GM18868 (cell line): ENCODE results near the gene EBF4.

Source experiments
- ATAC-seq: cut with Tn5 transposase; IDR thresholded peaks from one replicate; pipeline ENCODE4 v1.9.1; 2021; ENCODE audit warnings: mild to moderate bottlenecking, moderate library complexity; ENCODE audit not compliant: unreplicated experiment

Gene EBF4

GRCh38 chr20:2692036-2692885 lies at the start of gene EBF4:
Gene EBF4 (plus strand): TSS chr20:2692780. CDS start chr20:2693646, 866 bp downstream.
- ATAC-seq, result no peak

GRCh38 chr20:2643708-2644107 lies 48.9 kb upstream of the EBF4 start:
- ATAC-seq, result no peak

DNA sequence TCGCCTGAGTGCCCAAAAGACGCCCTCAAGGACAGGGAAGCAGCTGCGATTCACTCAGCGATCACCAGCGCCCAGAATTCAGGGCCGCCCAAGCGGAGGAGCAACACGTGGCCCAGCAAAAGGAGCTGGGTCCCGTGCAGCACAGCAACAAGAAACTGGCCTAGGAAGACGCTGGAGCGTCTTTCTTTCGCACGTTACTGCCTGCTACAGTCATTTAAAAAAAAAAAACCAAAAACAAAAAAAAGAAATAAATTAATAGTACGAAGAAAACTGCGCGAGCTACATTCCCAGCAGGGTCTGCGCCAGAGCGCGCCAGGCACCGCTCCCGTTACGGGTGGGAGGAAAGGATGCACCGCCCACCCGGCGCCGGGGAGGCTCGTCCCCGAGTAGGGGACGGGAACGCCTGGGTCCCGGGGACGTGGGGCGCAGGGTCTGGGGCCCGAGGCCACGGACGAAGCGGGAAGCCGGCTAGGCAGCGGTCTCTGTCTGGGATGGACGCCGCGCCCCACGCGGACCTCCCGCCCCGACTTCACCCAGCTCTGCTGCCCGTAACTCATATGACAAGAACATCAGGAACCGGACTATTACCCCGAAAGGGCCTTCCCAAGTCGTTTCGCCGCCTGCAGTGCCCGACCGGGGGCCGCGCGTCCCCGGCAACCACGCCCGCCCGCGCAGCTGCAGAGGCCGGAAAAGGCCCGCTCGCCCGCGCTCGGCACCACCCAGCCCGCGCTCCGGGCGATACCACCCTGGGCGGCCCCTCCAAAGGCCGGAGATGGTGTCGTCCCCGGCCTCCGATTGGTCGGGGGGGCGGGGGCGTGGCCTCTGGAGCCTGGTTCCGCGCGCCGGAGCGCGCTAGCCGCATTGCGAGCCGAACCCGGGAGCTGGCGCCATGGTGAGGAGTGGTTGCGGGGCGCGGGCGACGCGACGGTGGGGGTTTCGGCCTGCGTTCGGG lies 40.5 kb upstream of the EBF4 start, which contains the start of gene NOP56:
TSS of gene NOP56 (plus strand) at position 861 of the 952 bp plus-strand sequence. CDS start at position 890, 29 bp downstream.
- ATAC-seq, result peak; percentile 84

GRCh38 chr20:2652724-2653555 lies 39.6 kb upstream of the EBF4 start:
- peak; percentile 35 for ATAC-seq

DNA sequence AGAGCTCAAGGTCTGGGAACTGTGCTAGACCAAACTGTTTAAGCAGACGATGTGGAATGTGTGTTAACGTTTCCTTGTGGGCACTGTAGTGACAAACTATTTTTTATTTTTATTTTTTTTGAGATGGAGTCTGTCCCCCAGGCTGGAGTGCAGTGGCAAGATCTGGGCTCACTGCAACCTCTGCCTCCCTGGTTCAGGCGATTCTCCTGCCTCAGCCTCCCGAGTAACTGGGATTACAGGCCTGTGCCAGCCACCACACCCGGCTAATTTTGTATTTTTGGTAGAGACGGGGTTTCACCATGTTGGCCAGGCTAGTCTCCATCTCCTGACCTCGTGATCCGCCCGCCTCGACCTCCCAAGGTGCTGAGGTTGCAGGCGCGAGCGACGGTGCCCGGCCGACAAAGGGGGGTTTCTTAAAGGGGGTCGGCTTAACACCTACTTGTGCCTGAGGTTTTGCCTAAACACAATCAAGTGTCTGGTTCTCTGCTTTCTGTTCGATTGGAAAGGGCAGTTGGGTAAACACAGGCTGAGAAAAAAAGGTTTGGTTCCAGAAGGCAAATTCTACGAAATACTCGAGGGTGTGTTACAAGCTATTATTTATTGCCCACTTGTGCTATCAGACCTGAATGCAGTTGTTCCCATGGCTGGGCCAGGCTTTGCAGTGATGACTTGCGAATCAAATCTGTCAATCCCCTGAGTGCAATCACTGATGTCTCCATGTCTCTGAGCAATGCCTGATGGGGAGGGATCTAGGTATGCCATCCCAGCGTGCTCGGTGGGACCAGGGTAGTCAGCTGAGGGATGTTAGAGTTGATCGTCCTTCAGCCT lies 38.8 kb upstream of the EBF4 start:
- no peak for ATAC-seq

GRCh38 chr20:2654384-2654822 lies 38.2 kb upstream of the EBF4 start:
- no peak for ATAC-seq

GRCh38 chr20:2654831-2655230 lies 37.7 kb upstream of the EBF4 start:
- ATAC-seq, result no peak

- no peak for ATAC-seq
These were observed 37.1 kb upstream of the EBF4 start for GRCh38 chr20:2655331-2656116.

DNA sequence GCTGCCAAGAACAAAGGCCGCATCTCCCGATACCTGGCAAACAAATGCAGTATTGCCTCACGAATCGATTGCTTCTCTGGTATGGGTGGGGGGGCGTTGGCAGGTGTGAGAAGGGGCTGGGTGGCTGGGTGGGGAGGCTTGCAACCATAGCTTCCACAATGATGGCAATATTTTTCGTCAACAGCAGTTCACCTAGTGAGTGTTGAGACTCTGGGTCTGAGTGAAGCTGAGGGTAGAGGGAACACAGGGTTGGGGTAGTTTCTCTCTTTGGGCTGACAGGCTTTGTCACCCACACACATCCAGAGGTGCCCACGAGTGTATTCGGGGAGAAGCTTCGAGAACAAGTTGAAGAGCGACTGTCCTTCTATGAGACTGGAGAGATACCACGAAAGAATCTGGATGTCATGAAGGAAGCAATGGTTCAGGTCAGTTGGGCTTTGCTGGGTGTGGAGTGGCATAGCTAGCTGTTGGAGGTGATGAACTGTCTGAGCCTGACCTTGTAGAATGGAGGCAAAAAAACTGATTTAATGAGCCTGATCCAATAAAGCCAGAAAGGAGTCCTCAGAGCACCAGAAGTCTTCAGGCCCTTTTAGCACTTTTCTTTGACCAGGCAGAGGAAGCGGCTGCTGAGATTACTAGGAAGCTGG lies 36.0 kb upstream of the EBF4 start:
- no peak for ATAC-seq

DNA sequence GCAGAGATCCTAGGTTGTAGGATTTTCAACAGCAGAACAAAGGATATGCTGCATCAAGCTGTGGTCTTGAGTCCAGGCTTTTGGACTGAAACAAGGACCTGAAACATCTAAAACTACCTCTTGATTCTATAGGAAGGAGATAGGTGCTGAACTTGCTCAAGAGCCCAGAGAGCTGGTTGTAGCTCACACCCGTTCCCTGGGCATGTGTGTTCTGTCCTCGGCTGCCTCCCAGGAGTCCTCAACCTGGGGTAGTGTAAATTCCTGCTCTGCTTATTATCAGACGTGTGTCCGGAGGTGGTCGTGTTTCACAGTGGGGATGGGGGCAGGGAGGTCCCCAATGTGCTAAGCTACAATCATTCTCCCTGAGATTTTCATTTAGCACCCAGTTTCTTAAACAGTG lies 35.3 kb upstream of the EBF4 start:
- ATAC-seq, result no peak

- ATAC-seq, result no peak
These were observed 34.9 kb upstream of the EBF4 start for GRCh38 chr20:2657674-2658073.

GRCh38 chr20:2658414-2659354 lies 33.9 kb upstream of the EBF4 start:
- ATAC-seq, result no peak

DNA sequence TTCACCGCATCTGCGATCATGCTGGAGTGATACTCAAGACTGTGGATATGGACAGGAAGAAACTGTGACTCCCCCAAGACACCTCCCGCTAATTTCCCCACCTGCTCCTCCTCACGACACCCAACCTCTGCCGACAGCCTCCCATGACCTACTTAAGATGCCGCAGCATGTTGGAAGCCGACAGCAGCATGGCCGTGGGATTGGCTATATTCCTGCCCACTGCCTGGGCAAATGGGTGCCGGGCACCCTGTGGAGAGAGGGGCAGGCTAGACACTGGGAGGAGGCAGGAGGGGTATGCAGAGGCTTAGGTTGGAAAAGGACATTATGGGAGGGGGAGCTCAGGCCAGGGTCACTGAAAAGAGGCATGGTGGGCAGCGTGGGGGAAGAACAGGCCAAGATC lies 33.0 kb upstream of the EBF4 start:
- ATAC-seq, result no peak

- no peak for ATAC-seq
These were observed 29.2 kb upstream of the EBF4 start for GRCh38 chr20:2663364-2663886.

DNA sequence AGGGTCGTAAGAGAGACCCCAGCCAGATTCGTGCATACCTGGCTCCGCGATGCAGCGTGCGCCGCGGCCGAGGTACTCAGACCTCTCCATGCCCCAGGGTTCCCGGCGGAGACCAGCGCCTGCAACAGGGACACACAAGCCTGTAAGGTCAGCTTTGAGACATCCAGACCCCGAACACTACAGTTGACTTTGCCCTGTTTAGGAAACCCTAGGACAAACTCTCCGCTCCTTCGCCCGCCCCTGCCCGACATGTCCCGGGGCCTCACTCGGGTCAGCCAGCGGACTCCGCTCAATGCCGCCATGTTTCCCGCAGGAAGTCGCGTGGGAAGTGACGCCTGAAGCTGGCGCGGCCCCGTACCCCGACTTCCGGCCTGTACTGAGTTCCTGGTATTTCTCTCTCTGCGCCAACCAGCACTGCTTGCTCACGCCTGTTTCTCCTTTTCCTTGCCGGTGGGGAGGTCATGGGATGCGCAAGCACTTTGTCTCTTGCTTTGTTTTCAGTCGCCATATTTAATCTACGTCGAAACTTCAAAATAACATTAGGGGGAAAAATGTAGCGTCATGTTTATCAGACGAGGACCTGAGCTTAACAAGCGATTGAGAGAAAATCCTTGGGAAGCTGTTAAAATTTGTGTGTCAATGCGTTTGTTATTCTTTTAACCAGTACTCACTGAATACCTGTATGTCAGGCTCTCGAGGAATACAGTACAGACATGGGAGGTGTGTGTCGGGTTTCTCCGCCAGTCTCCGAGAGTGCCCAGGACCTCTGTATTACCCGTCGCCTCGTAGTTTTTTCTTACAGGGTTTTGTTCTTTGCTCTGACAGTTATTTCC lies 28.5 kb upstream of the EBF4 start, which contains the start of gene IDH3B:
TSS of gene IDH3B (minus strand) at position 330 of the 833 bp plus-strand sequence. CDS start at position 302, 28 bp downstream.
- ATAC-seq, result peak; percentile 86

GRCh38 chr20:2671977-2672376 lies 20.6 kb upstream of the EBF4 start:
- no peak for ATAC-seq
